Thoracic aorta (tissue), 2 donors: ENCODE data around the gene LUZP1. TPM values are rescaled to one million over a fixed set of nuclear protein-coding genes. Genes with fewer than 3 reads are reported as not detected.

Experiments used
- ATAC-seq: fragments of 150-250 bp; one replicate; pipeline ENCODE4 v1.8.0; 2017; ENCODE audit warnings: low read depth; ENCODE audit not compliant: insufficient number of reproducible peaks, low FRiP score
- DNase-seq: peaks from one replicate; pipeline ENCODE4 v3.0.0-alpha.2; 2020; ENCODE audit warnings: low spot score
- H3K27ac ChIP-seq, 2 donors: fragments of 200-600 bp; sonication (generic); 1 replicate in 1 of 2; 2 replicates in 1 of 2; pipeline ENCODE4 v1.5.1; 2016; ENCODE audit warnings: mild to moderate bottlenecking in 2 of 2, moderate library complexity in 2 of 2
- H3K27me3 ChIP-seq: fragments of 200-600 bp; sonication (generic); replicated peaks from 2 replicates; pipeline ENCODE4 v1.6.0; 2016; ENCODE audit warnings: mild to moderate bottlenecking; ENCODE audit not compliant: insufficient read depth
- H3K36me3 ChIP-seq: fragments of 200-600 bp; sonication (generic); one replicate; pipeline ENCODE4 v1.5.1; 2016
- H3K4me1 ChIP-seq, 2 donors: fragments of 200-600 bp; sonication (generic); 1 replicate in 1 of 2; 2 replicates in 1 of 2; pipeline versions ENCODE4 v1.5.1 to v1.6.0; 2016; ENCODE audit warnings: low read depth in 2 of 2, mild to moderate bottlenecking in 1 of 2; ENCODE audit not compliant: control insufficient read depth in 1 of 2
- H3K4me3 ChIP-seq: fragments of 200-600 bp; sonication (generic); 2 replicates; pipeline ENCODE4 v1.5.1; 2016; ENCODE audit warnings: mild to moderate bottlenecking
- H3K9me3 ChIP-seq: fragments of 200-600 bp; sonication (generic); 2 replicates; pipeline ENCODE4 v1.5.1; 2016
- total RNA-seq, 2 donors: library from RNA; depleted of rRNA; stranded (reverse); fragments of >200 nt; gene quantifications; one replicate each; pipeline versions ENCODE4 v1.1.0 to v1.2.3, GENCODE V29; 2016
- TF ChIP-seq, protein P1 (sequence below): fragments of 200-600 bp; sonication (generic); IDR thresholded peaks from one replicate; pipeline ENCODE4 v1.5.1; 2019; ENCODE audit warnings: antibody characterized with exemption

The LUZP1 gene
- total RNA-seq, 2 donors from 2014 or later = 17.9 to 38.4 TPM

DNA sequence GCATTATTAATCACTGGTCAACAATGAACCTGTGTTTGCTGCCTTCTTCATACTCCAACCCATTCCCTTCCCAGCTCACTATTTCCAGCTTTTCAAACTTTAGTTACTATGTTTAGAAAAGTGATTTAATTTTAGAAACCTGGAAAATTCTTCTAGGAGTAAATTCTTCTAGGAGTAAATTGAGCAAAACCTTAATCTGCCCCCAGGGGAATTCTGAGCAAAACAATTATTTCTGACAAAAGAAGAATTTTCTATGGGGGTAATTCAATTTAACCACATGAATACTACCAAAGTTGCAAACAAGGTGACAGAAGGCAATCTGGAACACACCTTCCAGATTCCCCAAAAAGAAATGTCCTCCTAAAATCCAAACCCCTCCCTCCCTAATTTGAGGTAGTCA is 1.8 kb downstream of the LUZP1 start:
- Histone ChIP-seq H3K9me3 (no peaks in the 10 kb centered on the region), H3K27ac (peak overlapping the region; percentile 79 to 82), H3K4me1 (peaks cover 26 to 42% of the 10 kb centered on the region in 2 donors), H3K36me3 (no peaks in the 10 kb centered on the region), H3K4me3 (peak overlapping the region; percentile 97), H3K27me3 (no peaks in the 10 kb centered on the region)
- TF ChIP-seq, protein P1, sequence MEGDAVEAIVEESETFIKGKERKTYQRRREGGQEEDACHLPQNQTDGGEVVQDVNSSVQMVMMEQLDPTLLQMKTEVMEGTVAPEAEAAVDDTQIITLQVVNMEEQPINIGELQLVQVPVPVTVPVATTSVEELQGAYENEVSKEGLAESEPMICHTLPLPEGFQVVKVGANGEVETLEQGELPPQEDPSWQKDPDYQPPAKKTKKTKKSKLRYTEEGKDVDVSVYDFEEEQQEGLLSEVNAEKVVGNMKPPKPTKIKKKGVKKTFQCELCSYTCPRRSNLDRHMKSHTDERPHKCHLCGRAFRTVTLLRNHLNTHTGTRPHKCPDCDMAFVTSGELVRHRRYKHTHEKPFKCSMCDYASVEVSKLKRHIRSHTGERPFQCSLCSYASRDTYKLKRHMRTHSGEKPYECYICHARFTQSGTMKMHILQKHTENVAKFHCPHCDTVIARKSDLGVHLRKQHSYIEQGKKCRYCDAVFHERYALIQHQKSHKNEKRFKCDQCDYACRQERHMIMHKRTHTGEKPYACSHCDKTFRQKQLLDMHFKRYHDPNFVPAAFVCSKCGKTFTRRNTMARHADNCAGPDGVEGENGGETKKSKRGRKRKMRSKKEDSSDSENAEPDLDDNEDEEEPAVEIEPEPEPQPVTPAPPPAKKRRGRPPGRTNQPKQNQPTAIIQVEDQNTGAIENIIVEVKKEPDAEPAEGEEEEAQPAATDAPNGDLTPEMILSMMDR = no peak
- DNase-seq (no peak), ATAC-seq (no peak)

DNA sequence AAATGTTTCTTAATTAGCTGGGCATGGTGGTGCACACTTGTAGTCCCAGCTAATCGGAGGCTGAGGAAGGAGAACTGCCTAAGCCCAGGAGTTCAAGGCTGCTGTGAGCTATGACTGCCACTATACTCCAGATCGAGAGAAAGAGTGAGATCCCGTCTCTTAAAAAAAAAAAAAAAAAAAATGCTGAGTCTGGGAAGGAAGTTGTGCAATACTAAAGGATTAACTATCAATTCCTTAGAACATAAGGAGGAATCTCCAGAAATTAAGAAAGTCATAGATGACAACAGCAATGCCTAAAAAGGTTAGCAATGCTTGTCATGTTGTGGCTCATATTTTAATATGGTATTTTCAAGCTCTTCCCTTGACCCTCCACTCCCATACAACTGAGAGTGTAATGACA is 5.3 kb downstream of the LUZP1 start:
- DNase-seq = no peak
- no peaks in the 10 kb centered on the region for H3K27me3 ChIP-seq
- TF ChIP-seq, protein P1 = no peak
- no peak overlapping the region for H3K27ac ChIP-seq
- no peaks in the 10 kb centered on the region for H3K36me3 ChIP-seq
- no peak overlapping the region for H3K4me3 ChIP-seq
- H3K9me3 ChIP-seq = no peaks in the 10 kb centered on the region
- peaks cover 20 to 36% of the 10 kb centered on the region in 2 donors for H3K4me1 ChIP-seq
- no peak for ATAC-seq

DNA sequence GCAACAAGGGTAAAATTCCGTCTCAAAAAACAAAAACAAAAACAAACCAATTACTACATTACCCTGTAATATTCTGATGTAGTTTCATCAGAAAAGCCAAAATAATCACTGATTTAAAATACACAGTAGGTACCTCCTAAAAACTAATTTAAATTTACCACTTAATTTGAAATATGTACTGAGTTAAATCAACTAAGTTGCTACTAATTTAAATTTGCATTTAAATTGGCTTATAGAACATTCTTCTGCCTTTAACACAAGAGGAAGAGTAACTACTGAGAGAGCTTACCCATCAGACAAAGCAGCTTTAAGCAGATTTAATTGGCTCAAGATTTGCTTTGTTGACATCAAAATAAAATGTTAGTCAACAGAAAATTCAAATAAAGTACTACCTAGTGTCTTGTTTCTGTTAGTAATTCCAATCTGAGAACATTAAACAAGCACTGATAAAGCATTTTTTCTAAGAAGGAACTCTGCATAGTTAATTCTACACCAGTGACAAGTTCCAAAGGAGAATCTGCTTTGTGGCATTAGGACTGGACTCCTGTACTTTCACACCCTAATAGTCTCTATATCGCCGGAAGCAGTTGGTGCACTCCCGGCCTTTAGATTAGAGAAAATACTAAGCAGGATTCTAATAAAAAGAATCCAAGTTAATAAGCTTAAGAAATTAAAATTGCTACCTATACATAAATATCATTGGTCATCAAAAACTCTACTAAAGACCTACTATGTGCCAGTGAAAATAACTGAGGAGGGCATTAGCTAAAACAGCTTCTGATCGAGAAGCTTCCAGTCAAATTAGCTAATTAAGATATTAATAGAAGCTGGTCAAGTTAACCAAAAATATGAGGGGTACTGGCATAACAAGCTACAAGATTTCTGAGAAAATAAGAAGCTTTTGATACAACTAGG is 8.4 kb downstream of the LUZP1 start:
- Histone ChIP-seq H3K36me3 (no peaks in the 10 kb centered on the region), H3K27ac (no peak overlapping the region), H3K9me3 (no peaks in the 10 kb centered on the region), H3K4me3 (no peak overlapping the region), H3K4me1 (peaks cover 0 to 23% of the 10 kb centered on the region in 2 donors), H3K27me3 (no peaks in the 10 kb centered on the region)
- ATAC-seq (no peak), DNase-seq (no peak)
- TF ChIP-seq, protein P1 = no peak

DNA sequence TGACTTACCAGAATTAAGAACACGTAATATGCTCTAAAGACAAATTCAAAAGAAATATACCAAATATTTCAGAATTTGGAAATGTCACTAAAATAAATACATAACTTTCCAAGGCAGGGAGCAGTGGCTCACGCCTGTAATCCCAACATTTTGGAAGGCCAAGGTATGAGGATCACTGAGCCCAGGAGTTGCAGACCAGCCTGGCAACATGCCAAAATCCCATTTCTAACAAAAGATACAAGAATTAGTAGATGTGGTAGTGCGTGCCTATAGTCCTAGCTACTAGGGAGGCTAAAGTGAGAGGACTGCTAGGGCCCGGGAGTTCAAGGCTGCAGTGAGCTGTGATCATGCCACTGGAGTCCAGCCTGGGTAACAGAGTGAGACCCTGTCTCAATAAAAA is 11.7 kb downstream of the LUZP1 start:
- no peak overlapping the region for H3K4me3 ChIP-seq
- DNase-seq = no peak
- no peak for ATAC-seq
- H3K27me3 ChIP-seq = no peaks in the 10 kb centered on the region
- TF ChIP-seq, protein P1 = no peak
- H3K36me3 ChIP-seq = no peaks in the 10 kb centered on the region
- peaks cover 0 to 30% of the 10 kb centered on the region in 2 donors for H3K4me1 ChIP-seq
- no peak overlapping the region for H3K27ac ChIP-seq
- H3K9me3 ChIP-seq = no peaks in the 10 kb centered on the region

DNA sequence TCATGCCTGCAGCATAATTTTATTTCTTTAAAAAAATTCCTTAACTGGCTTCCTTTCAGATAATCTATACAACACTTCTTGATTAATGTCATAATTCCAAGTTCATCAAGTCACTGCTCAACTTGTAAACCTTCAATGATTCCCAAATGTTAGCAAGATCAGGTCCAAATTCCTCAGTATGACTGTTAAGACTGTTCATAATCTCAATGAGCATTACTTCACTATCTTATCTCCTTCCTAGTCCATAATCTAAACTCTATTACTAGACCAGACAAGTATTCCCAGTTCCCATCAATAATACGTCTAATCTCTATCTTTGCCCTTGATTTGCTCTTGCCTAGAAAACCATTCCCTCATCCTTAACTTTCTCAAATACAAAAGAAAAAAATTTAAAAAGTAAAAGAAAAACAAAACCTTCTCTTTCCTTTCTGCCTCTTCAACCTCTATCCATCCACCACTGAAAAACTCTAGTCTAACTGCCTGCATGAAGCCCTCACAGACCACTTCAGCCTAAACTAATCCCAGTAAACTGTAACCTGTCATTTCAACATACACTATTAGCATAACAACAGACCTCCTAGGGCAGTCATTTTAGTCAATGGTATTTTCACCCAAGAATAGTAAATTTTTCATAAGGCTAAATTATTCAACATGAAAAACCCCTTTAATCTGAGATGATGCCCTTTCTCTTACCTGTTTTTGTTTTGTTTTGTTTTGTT is 15.5 kb downstream of the LUZP1 start:
- H3K9me3 ChIP-seq = no peaks in the 10 kb centered on the region
- DNase-seq (no peak), ATAC-seq (no peak)
- no peak overlapping the region for H3K27ac ChIP-seq
- H3K4me1 ChIP-seq = peaks cover 8 to 38% of the 10 kb centered on the region in 2 donors
- H3K4me3 ChIP-seq = no peak overlapping the region
- TF ChIP-seq, protein P1 = no peak
- no peaks in the 10 kb centered on the region for H3K27me3 ChIP-seq
- no peaks in the 10 kb centered on the region for H3K36me3 ChIP-seq
